Hematopoietic multipotent progenitor cell treated with erythropoietin and hydrocortisone succinate and interleukin-3 and kit ligand, for 8 days (in vitro differentiated cells): Measurements from ENCODE around the gene TRIM52.
"Not testable (repeated sequence)": the region's sequence is repeated elsewhere in the genome, so short reads cannot be mapped to it uniquely, and the experiment has no call there.

Experiments used
- DNase-seq: peaks from one replicate; pipeline ENCODE4 v3.0.0-alpha.2; 2015

The TRIM52 gene

GRCh38 chr5:181233088-181233800, 27.7 kb downstream of the TRIM52 start:
- DNase-seq, result no peak

GRCh38 chr5:181232593-181232992, 28.4 kb downstream of the TRIM52 start:
- DNase-seq, result no peak

GRCh38 chr5:181231432-181231831, 29.5 kb downstream of the TRIM52 start:
- no peak for DNase-seq

DNA sequence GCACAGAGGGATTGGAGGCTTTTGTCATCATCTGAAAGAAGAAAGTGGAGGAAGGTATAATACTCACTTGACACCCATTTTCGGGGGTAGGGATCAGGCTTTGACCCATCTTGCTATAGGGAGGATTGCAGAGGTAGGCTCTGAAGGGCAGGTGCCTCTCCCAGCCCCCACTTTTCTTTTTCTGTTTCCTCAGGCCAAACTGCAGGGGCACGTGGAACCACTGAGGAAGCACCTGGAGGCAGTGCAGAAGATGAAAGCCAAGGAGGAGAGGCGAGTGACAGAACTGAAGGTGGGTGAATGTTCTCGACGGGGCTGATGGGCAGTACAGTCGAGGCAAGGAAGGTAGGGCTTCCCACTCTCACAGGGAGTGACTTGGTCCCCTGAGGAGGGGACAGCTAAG, 30.4 kb downstream of the TRIM52 start:
- DNase-seq, result no peak

- DNase-seq, result no peak
These were observed 30.9 kb downstream of the TRIM52 start for GRCh38 chr5:181229996-181230395.

GRCh38 chr5:181224390-181225229, 36.3 kb downstream of the TRIM52 start:
- no peak for DNase-seq

DNA sequence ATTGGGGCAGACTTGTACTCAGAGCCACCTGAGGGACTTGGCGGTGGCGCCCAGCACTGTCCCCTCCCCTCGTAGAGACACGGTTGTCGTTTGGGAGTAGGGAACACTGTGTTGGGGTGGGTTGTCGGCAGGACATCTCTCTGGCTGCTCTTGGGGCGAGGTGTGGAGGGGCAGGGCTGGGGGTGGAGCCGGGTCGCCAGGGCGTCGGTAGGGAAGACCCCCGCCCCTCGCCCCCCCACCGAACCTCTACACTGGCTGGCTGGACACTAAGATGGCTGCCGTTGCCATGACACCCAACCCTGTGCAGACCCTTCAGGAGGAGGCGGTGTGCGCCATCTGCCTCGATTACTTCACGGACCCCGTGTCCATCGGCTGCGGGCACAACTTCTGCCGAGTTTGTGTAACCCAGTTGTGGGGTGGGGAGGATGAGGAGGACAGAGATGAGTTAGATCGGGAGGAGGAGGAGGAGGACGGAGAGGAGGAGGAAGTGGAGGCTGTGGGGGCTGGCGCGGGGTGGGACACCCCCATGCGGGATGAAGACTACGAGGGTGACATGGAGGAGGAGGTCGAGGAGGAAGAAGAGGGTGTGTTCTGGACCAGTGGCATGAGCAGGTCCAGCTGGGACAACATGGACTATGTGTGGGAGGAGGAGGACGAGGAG, 37.1 kb downstream of the TRIM52 start:
- no peak for DNase-seq

DNA sequence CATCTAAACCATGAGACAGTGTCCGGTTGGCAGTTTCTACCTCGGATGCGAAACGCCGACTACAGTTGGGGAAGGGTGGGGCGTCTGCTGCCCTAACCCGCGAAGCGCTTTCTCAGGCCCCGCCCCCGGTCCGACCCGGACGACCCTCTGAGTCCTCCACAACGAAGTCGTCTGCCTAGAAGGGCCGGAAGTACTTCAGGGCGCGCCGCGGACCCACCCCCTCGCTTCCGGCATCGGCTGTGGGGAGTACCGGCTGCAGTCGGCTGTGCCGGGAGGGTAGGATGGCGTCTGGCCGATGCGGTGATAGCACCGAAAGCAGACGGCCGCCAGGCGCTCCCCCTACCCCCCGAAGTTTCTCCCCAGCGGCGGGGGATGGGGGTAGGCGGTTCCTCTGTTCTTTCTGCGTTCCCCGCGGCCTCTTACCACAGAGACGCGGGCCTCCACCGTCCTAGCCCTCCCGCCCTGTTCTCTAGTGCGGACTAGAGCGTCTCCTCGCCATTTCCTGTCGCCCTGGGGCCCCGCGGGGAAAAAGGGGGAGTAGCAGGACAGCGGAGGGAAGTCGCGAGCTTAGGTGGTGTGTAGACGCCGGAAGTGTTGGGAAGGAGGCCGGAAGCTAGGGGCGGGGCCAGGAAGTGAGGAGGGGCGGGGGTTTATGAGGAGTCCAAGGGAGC, 37.8 kb downstream of the TRIM52 start, which contains the start of gene TRIM41:
TRIM41 (plus strand) TSS at position 224 of the 671 bp plus-strand sequence. CDS start 719 bp downstream, outside the sequence.
- DNase-seq, result peak; percentile 98

- no peak for DNase-seq
These were observed 38.3 kb downstream of the TRIM52 start for GRCh38 chr5:181222630-181223057.

GRCh38 chr5:181221792-181222629, 38.9 kb downstream of the TRIM52 start:
- peak; percentile 98 for DNase-seq

DNA sequence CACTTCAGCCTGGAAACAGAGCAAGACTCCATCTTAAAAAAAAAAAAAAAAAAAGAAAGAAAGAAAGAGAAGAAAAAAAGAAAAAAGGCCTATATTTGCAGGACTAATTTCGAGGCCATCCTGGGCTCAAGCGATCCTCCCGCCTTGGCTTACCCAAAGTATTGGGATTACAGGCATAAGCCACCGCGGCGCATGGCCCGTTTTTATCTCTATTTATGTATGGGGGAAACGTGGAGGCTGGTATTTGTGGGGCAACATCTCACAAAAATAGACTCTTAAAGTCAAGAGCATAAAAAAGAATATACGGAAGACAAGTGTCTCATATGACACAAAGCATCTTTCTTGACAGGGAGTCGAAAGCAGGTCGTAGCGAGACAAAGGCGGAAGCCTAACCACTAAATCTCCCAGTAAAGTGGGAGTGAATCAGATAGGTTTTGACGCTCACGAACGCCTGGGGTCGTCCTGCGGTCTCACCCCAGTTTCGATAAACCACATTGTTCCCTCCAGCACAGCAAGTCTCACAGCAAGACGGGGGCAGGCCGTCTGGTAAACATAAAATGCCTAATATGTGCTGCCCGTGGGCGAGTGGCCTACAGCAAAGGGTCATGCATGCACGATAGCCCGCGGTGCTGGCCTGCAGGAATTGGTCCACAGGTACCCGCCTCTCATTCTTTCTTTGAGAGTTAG, 39.7 kb downstream of the TRIM52 start:
- no peak for DNase-seq

DNA sequence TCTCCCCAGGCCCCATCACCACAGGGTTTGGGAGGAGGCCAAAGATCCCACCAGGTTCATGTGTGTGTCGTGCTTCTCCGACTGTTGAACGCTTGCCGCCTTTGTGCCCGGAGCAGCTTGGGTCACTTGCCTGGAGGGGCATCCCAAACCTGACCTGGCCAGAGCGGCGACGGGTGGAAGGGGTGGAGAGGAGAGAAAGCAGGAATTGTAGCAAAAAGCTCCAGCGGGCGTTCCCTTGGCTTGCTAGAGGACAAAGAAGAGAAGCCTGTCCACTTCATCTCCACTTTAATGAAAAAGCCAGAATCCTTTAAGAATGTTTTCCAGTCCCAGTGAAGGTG, 40.8 kb downstream of the TRIM52 start:
- DNase-seq, result no peak

- no peak for DNase-seq
These were observed 41.4 kb downstream of the TRIM52 start for GRCh38 chr5:181219262-181220177.

DNA sequence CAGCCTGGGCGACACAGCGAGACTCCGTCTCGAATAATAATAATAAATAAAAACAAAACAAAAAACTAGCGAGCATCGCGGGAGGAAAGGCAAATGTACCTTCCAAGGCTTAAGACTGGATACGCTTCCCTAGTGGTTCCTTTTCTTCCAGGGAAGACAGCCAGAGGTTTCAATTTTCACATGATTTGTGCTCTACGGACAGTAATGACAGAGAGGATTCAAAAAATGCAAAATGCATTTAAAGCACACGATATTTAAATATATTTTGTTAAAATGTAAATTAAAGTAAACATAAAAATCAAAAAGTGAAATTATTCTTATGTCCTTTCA, 42.2 kb downstream of the TRIM52 start:
- DNase-seq, result peak; percentile 52

- DNase-seq, result no peak
These were observed 43.2 kb downstream of the TRIM52 start for GRCh38 chr5:181217803-181218062.

- DNase-seq, result peak; percentile 81
These were observed 43.7 kb downstream of the TRIM52 start for GRCh38 chr5:181217111-181217802.

DNA sequence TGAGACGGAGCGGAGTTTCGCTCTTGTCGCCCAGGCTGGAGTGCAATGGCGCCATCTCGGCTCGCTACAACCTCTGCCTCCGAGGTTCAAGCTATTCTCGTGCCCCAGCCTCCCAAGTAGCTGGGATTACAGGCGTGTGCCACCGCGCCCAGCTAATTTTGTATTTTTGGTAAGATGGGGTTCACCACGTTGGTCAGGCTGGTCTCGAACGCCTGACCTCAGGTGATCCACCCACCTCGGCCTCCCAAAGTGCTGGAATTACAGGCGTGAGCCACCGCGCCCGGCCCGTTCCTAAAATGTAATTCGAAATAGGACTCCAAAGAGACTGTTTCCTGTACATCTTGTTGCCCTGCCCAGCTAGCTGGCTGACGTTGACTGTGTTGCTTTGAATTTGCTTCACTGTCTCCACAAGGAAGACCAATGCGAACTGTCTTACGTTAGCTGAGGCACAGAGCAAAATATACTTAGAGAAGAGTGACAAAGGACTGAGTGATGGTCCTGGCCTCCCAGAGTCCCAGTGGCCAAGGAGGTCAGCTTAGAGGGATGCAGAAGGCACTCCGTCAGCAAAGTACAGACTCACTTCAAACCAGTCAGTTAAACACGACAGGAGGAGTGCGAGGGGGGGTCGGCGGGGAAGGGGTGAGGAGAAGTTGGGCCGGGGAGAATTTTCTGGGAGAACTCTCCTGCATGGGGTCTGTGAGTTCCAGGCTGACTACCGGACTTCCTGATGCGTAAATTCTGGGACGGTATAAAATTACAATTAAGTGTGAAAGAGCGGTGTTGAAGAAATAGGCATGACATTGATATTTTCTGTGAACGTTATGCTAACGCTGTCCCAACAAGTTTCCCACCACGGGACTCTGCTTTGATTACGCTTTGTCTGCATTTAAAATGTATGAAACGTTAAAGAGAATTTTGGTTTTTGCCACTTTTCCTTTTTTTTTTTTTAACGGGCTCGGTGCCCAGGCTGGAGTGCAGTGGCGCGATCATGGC, 44.6 kb downstream of the TRIM52 start:
- peak; percentile 70 for DNase-seq

DNA sequence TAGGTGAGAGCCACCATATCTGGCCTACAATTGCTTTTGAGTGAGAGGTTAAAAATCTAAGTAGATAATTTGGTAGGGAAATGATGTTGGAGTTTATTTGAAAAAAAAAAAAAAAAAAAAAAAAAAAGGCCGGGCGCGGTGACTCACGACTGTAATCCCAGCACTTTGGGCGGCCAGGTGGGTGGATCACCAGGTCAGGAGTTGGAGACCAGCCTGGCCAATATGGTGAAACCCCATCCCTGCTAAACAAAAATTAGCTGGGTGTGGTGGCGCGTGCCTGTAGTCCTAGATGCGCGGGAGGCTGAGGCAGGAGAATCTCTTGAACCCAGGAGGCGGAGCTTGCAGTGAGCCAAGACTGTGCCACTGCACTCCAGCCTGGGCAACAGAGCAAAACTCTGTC, 46.7 kb downstream of the TRIM52 start:
- DNase-seq, result not testable (repeated sequence)

DNA sequence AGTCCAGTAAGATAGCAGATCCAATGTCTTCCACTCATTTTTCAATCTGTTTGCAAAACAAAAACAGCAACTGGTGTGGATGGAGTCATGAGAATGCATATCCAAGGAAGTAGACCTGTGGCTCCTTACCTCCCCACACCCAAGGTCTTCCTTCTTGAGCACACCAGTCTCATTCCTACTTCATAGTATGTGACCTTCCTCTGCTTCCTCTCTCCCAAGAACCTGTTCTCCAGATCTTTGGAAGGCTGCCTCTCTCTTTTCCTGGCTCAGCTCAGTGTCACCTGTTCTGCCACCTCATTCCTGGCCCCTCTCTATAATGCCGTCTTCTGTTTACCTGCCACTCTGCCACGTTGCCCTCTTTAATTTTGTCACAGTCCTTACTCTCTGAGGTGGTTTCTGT, 48.0 kb downstream of the TRIM52 start:
- DNase-seq, result no peak
